Peyer's patch (tissue), 4 donors: ENCODE measurements around the gene FXYD3.

ENCODE experiments used
- CTCF ChIP-seq, 6 experiments: fragments of 450-650 bp in 4 of 6; fragments of 200-600 bp in 2 of 6; sonication (generic) in 1 of 6; IDR thresholded peaks; one replicate each; pipeline ENCODE4 v1.5.1; 2017 to 2019; ENCODE audit warnings: antibody characterized with exemption in 6 of 6, mild to moderate bottlenecking in 3 of 6, moderate library complexity in 1 of 6
- POLR2A ChIP-seq, 2 donors: fragments of 450-650 bp; IDR thresholded peaks; one replicate each; pipeline ENCODE4 v1.5.1; 2017; ENCODE audit warnings: antibody characterized with exemption in 2 of 2, mild to moderate bottlenecking in 2 of 2, moderate library complexity in 2 of 2

- no peak for TF ChIP-seq POLR2A (IDR thresholded peaks at IDR 0.05)
- TF ChIP-seq CTCF (IDR thresholded peaks at IDR 0.05), result no peak
Measured at GRCh38 chr19:35144600-35145436, 29.2 kb downstream of the FXYD3 start.
